HG03565 (cell line): ENCODE measurements around the gene ACOT2.
"Not testable (repeated sequence)": the region's sequence is repeated elsewhere in the genome, so short reads cannot be mapped to it uniquely, and the experiment has no call there.

Experiments used
- ATAC-seq: cut with Tn5 transposase; IDR thresholded peaks from one replicate; pipeline ENCODE4 v1.9.1; 2021; ENCODE audit warnings: mild to moderate bottlenecking, moderate library complexity; ENCODE audit not compliant: unreplicated experiment

ACOT2 gene, protein sequence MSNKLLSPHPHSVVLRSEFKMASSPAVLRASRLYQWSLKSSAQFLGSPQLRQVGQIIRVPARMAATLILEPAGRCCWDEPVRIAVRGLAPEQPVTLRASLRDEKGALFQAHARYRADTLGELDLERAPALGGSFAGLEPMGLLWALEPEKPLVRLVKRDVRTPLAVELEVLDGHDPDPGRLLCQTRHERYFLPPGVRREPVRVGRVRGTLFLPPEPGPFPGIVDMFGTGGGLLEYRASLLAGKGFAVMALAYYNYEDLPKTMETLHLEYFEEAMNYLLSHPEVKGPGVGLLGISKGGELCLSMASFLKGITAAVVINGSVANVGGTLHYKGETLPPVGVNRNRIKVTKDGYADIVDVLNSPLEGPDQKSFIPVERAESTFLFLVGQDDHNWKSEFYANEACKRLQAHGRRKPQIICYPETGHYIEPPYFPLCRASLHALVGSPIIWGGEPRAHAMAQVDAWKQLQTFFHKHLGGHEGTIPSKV

GRCh38 chr14:73569185-73569958, at the start of gene ACOT2:
TSS of gene ACOT2 (plus strand) at chr14:73569213. CDS start at chr14:73569241, 28 bp downstream.
- peak; percentile 46 for ATAC-seq

DNA sequence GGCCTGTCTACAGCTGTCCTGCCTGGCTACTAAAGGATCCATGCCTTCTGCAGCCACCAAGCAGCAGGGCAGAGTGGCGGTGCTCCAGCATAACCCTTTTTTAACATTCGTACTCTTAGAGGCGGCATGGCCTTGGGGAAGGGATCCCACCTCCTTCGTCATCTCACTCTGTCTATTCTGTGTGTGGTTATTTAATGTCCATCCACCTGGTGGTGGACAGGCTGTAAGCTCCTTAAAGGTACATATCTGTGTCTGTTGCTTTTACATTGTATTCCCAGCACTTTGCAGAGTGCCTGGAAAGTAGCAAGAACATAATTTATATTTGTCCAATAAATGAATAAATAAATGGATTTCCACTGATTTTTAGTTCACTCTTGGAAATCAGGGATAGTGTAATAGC, 47.8 kb upstream of the ACOT2 start:
- no peak for ATAC-seq

DNA sequence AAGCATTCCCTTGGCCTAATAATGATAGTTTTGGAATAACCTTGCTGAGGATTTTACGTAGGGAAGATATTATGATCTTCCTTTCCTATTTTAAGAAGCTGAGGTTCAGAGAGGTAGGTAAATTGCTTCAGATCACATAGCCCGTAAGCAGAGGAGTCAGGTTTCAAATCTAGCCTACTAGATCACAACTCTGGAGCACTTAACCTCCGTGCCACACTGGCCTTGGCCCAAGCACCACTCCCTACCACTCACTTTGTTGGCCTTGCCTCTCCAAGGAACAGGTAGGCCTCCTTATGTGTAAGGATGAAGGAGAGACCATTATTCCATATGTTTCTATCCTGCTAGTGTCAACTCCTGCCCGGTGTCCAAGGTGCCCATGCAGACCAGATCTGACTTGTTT, 44.5 kb upstream of the ACOT2 start:
- no peak for ATAC-seq

DNA sequence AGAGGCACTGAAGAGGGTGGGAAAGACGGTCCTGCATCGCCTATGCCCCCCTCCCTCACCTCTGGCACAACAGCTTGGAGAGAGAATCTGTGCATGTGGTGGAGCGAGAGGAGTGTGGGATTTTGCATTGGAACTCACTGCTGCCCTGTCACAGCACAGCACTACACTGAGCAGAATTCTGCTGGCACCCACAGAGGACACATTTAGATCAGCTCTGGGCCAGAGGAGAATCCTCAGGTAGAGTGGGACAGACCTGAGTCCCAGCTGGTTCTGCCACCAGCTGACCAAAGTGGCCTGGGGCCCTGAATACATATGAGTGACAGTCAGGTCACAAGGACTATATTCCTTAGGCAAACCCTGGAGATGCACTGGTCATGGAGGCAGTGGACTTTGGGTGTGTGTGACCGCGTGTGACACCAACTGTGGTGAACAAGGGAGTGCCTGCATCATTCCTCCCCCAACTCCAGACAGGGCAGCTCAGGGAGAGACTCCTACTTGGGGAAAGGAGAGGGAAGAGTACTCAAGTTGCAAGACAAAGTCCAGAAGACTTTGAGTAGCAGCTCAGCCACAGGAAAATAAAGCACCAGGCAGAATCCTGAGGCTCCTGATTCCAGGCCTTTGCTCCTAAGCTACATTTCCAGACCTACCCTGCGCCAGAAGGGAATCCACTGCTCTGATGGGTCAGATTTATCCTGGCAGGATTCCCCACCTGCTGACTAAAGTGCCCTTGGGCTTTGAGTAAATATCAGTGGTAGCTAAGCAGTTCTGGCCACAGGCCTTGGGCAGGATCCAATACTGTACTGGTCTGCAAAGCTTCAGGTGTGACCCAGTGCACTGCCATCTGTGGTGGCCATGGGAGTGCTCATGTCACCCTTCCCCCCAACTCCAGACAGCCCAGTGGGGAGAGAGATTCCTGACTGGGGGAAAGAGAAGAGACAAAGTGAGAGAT, 42.7 kb upstream of the ACOT2 start:
- no peak for ATAC-seq

DNA sequence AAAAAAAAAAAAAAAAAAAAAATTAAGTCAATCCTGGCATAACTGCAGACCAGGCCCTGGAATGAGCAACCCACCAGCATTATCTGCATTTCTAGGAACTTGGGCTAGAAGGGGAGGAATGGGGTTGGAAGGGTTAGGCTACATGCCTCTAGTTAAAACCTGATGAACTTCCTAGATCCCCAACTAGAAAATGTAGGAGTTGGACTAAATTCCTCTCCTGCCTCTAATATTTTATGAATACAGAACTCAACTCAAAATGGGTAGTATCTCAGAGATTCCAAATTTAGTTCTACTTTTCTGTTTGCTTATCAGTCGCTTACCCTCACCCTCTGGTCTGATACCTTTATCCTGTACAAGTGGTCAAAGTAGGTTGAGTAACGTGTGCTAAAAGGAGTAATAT, 39.7 kb upstream of the ACOT2 start:
- not testable (repeated sequence) for ATAC-seq

- ATAC-seq = not testable (repeated sequence)
These were observed 37.0 kb upstream of the ACOT2 start for GRCh38 chr14:73531971-73532370.

DNA sequence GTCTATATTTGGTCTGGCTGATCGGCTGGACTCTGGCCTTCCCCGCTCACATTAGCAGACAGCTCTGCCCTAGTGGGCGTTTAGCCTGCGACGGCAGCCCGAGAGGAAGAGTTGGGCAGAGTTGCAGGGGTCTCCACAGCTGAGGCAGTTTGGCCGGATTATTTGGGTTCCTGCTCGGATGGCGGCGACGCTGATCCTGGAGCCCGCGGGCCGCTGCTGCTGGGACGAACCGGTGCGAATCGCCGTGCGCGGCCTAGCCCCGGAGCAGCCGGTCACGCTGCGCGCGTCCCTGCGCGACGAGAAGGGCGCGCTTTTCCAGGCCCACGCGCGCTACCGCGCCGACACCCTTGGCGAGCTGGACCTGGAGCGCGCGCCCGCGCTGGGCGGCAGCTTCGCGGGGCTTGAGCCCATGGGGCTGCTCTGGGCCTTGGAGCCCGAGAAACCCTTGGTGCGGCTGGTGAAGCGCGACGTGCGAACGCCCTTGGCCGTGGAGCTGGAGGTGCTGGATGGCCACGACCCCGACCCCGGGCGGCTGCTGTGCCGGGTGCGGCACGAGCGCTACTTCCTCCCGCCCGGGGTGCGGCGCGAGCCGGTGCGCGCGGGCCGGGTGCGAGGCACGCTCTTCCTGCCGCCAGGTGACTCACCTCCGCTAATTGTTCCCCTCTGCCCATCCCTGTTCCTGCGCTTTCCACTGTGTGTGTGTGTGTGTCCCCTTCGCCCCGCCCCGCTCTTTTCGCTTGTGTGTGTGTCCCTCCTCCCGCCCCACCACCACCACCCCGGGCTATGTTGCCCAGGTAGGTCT, 31.6 kb upstream of the ACOT2 start:
- not testable (repeated sequence) for ATAC-seq

DNA sequence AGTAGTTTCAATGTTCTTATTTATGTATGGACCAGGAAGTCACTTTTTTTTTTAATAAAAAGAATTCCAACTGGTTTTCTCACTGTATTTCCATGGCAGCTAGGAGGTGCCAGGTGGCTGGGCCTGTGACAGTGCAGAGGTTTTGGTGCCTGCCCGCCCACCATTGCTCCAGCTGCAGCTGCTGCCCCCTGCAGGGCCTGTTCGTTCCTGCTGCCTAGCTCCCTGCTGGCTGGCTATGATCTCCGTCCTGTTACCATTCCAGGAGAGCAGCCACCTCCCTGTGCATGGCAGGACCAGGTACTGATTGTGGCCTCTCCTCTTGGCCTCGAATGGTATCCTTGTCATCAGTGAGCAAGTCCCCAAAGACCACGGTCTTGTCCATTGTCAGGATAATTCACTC, 30.0 kb upstream of the ACOT2 start:
- not testable (repeated sequence) for ATAC-seq

GRCh38 chr14:73542961-73543360, 26.1 kb upstream of the ACOT2 start:
- ATAC-seq = not testable (repeated sequence)

DNA sequence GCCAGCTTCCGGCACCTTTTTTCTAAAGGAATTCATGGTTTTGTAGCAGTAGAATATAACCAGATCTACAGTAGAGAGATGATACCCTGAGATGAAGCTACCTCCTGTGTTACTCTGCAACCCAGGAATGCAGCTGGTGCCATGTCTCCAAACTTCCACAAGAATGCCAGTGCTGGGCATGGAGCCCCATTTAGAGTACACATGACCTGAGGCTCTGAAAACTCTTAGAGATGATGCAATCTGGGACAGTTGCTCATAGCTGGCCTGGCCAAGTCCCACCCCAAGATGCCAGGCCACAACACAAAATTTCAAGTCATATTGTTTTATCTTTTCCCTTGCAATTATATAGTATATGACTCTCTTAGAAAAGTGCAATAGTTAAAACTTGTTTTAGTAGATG, 23.7 kb upstream of the ACOT2 start:
- ATAC-seq = not testable (repeated sequence)

- not testable (repeated sequence) for ATAC-seq
These were observed 19.9 kb upstream of the ACOT2 start for GRCh38 chr14:73549097-73549496.

- ATAC-seq = not testable (repeated sequence)
These were observed 19.0 kb upstream of the ACOT2 start for GRCh38 chr14:73549889-73550524.

DNA sequence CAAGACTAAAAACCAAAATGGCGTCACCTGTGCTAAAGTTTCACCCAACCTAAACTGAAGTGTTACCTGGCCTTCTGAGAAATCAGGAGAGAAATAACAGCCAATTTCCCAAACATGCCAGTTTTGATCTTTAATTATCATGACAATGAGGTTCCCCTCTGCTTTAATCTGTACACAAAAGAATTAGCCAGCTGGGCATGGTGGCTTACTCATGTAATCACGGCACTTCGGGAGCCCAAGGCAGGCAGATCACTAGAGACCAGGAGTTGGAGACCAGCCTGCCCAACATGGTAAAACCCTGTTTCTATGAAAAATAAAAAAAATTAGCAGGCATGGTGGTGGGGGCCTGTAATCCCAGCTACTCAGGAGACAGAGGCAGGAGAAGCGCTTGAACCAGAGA, 15.2 kb upstream of the ACOT2 start:
- no peak for ATAC-seq

- ATAC-seq = not testable (repeated sequence)
These were observed 11.8 kb upstream of the ACOT2 start for GRCh38 chr14:73557201-73557600.

- ATAC-seq = not testable (repeated sequence)
These were observed 10.8 kb upstream of the ACOT2 start for GRCh38 chr14:73558238-73558637.

- not testable (repeated sequence) for ATAC-seq
These were observed 6.8 kb upstream of the ACOT2 start for GRCh38 chr14:73562256-73562655.

DNA sequence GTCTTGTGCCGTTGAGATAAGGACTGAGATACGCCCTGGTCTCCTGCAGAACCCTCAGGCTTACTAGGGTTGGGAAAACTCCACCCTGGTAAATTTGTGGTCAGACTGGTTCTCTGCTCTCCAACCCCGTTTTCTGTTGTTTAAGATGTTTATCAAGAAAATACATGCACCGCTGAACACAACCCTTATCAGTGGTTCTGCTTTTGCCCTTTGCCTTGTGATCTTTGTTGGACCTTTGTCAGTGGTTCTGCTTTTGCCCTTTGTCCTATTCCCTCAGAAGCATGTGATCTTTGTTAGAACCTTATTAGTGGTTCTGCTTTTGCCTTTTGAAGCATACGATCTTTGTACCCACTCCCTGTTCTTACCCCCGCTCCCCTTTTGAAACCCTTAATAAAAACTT, 6.3 kb upstream of the ACOT2 start:
- not testable (repeated sequence) for ATAC-seq

- not testable (repeated sequence) for ATAC-seq
These were observed 2.6 kb upstream of the ACOT2 start for GRCh38 chr14:73566431-73566830.

DNA sequence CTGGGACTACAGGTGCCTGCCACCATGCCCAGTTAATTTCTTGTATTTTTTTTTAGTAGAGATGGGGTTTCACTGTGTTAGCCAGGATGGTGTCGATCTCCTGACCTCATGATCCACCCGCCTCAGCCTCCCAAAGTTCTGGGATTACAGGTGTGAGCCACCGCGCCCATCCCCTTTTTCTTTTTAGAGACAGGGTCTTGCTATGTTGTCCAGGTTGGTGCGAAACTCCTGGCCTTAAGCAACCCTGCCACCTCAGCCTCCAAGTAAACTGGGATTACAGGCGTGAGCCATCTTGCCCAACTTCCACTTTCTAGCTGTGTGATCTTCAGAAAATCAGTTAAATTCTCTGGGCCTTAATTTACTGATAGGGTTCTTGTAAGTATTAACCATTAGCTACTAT, 2.1 kb upstream of the ACOT2 start:
- not testable (repeated sequence) for ATAC-seq
